IPS-NIHi7 (cell line): ENCODE measurements around the gene NSMCE4A.
"Not testable (repeated sequence)": the region's sequence is repeated elsewhere in the genome, so short reads cannot be mapped to it uniquely, and the experiment has no call there.

ENCODE experiments used
- DNase-seq: peaks from one replicate; pipeline ENCODE4 v3.0.0; 2012; ENCODE audit warnings: mixed read lengths; ENCODE audit errors: extremely low spot score

Gene NSMCE4A

GRCh38 chr10:121935702-121936101 is 39.3 kb downstream of the NSMCE4A start:
- no peak for DNase-seq

GRCh38 chr10:121930268-121931085 is 44.5 kb downstream of the NSMCE4A start:
- not testable (repeated sequence) for DNase-seq

- DNase-seq: not testable (repeated sequence)
These were observed 45.3 kb downstream of the NSMCE4A start for GRCh38 chr10:121929585-121930267.

GRCh38 chr10:121928528-121928884 is 46.5 kb downstream of the NSMCE4A start:
- DNase-seq: no peak

- DNase-seq: peak; percentile 92
These were observed 47.0 kb downstream of the NSMCE4A start, which contains the start of gene ATE1 for GRCh38 chr10:121927841-121928527. TSS of gene ATE1 (minus strand) at chr10:121928031. CDS start at chr10:121927949, 82 bp downstream.

GRCh38 chr10:121927318-121927840 is 47.6 kb downstream of the NSMCE4A start:
- DNase-seq: peak; percentile 57

- no peak for DNase-seq
These were observed 48.2 kb downstream of the NSMCE4A start for GRCh38 chr10:121926671-121927317.

- DNase-seq: no peak
These were observed 48.9 kb downstream of the NSMCE4A start for GRCh38 chr10:121926157-121926556.

GRCh38 chr10:121921238-121921931 is 53.6 kb downstream of the NSMCE4A start:
- DNase-seq: no peak

- DNase-seq: no peak
These were observed 55.4 kb downstream of the NSMCE4A start for GRCh38 chr10:121919666-121920065.

GRCh38 chr10:121918800-121919199 is 56.2 kb downstream of the NSMCE4A start:
- DNase-seq: not testable (repeated sequence)

GRCh38 chr10:121914661-121915060 is 60.4 kb downstream of the NSMCE4A start:
- no peak for DNase-seq

- no peak for DNase-seq
These were observed 63.7 kb downstream of the NSMCE4A start for GRCh38 chr10:121911421-121911697.

- no peak for DNase-seq
These were observed 64.2 kb downstream of the NSMCE4A start for GRCh38 chr10:121910673-121911420.
